Measurements from ENCODE around the gene CFAP119.

DNA sequence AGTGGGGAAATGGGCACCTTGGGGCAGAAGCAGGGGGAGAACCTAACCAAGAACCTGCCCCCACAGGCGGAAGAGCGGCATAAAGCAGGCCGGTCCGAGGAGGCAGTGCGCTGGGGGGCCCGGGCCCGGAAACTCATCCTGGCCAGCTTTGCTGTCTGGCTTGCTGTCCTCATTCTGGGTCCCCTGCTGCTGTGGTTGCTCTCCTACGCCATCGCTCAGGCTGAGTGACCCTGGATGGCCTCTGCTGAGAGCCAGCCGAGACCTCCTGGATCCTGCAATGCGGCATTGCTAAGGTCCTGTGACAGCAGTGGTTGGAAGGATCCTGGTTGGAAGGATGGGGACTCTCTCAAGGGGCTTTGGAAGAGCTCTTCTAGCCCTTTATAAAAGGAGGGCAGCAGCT, 18.1 kb downstream of the CFAP119 start:
- TF ChIP-seq, protein P1, sequence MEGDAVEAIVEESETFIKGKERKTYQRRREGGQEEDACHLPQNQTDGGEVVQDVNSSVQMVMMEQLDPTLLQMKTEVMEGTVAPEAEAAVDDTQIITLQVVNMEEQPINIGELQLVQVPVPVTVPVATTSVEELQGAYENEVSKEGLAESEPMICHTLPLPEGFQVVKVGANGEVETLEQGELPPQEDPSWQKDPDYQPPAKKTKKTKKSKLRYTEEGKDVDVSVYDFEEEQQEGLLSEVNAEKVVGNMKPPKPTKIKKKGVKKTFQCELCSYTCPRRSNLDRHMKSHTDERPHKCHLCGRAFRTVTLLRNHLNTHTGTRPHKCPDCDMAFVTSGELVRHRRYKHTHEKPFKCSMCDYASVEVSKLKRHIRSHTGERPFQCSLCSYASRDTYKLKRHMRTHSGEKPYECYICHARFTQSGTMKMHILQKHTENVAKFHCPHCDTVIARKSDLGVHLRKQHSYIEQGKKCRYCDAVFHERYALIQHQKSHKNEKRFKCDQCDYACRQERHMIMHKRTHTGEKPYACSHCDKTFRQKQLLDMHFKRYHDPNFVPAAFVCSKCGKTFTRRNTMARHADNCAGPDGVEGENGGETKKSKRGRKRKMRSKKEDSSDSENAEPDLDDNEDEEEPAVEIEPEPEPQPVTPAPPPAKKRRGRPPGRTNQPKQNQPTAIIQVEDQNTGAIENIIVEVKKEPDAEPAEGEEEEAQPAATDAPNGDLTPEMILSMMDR (conservative IDR thresholded peaks at IDR 0.05; ENCODE audit: low read depth, low read length) = no peak
- TF ChIP-seq EZH2 (IDR thresholded peaks at IDR 0.05; ENCODE audit: borderline replicate concordance, low read depth, low read length, poor library complexity, severe bottlenecking) = no peak
